ENCODE measurements around the gene GJA4.

The GJA4 gene

GRCh38 chr1:34757386-34757785 lies 35.4 kb upstream of the GJA4 start:
- H3K4me3 ChIP-seq (ENCODE audit: low read depth, low read length) = no peak overlapping the region
- no peak for DNase-seq (ENCODE audit: low read depth)
- TF ChIP-seq MAX (IDR thresholded peaks at IDR 0.05; ENCODE audit: low read depth, low read length) (no peak), POLR2A (IDR thresholded peaks at IDR 0.05; ENCODE audit: extremely low read depth, insufficient read length) (no peak), CTCF (IDR thresholded peaks at IDR 0.05; ENCODE audit: low read depth, low read length) (no peak), MYC (IDR thresholded peaks at IDR 0.05; ENCODE audit: low read depth, low read length) (no peak)

GRCh38 chr1:34758751-34759150 lies 34.0 kb upstream of the GJA4 start:
- TF ChIP-seq MAX (IDR thresholded peaks at IDR 0.05; ENCODE audit: low read depth, low read length) = no peak
- no peak for TF ChIP-seq POLR2A (IDR thresholded peaks at IDR 0.05; ENCODE audit: extremely low read depth, insufficient read length)
- no peak for TF ChIP-seq CTCF (IDR thresholded peaks at IDR 0.05; ENCODE audit: low read depth, low read length)
- TF ChIP-seq MYC (IDR thresholded peaks at IDR 0.05; ENCODE audit: low read depth, low read length) = no peak
- H3K4me3 ChIP-seq (ENCODE audit: low read depth, low read length) = no peak overlapping the region
- no peak for DNase-seq (ENCODE audit: low read depth)

GRCh38 chr1:34759503-34760357 lies 33.1 kb upstream of the GJA4 start, which contains the start of gene GJB4:
Gene GJB4 (plus strand): TSS chr1:34759740. CDS start chr1:34761255, 1,515 bp downstream.
- TF ChIP-seq POLR2A (IDR thresholded peaks at IDR 0.05; ENCODE audit: extremely low read depth, insufficient read length) = no peak
- no peak for DNase-seq (ENCODE audit: low read depth)
- no peak within 1 kb of the TSS for H3K4me3 ChIP-seq (ENCODE audit: low read depth, low read length)

- no peak for DNase-seq (ENCODE audit: low read depth)
- no peak for TF ChIP-seq MYC (IDR thresholded peaks at IDR 0.05; ENCODE audit: low read depth, low read length)
- H3K4me3 ChIP-seq (ENCODE audit: low read depth, low read length) = no peak overlapping the region
Measured at GRCh38 chr1:34761176-34761761, 31.5 kb upstream of the GJA4 start.

- H3K4me3 ChIP-seq (ENCODE audit: low read depth, low read length) = no peak overlapping the region
- TF ChIP-seq MAX (IDR thresholded peaks at IDR 0.05; ENCODE audit: low read depth, low read length) (no peak), CTCF (IDR thresholded peaks at IDR 0.05; ENCODE audit: low read depth, low read length) (no peak), POLR2A (IDR thresholded peaks at IDR 0.05; ENCODE audit: extremely low read depth, insufficient read length) (no peak), MYC (IDR thresholded peaks at IDR 0.05; ENCODE audit: low read depth, low read length) (no peak)
- no peak for DNase-seq (ENCODE audit: low read depth)
Measured at GRCh38 chr1:34761776-34762307, 31.0 kb upstream of the GJA4 start.

GRCh38 chr1:34762474-34763141 lies 30.2 kb upstream of the GJA4 start:
- no peak for DNase-seq (ENCODE audit: low read depth)
- no peak overlapping the region for H3K4me3 ChIP-seq (ENCODE audit: low read depth, low read length)
- TF ChIP-seq MYC (IDR thresholded peaks at IDR 0.05; ENCODE audit: low read depth, low read length) = no peak
- TF ChIP-seq CTCF (IDR thresholded peaks at IDR 0.05; ENCODE audit: low read depth, low read length) = no peak
- no peak for TF ChIP-seq MAX (IDR thresholded peaks at IDR 0.05; ENCODE audit: low read depth, low read length)
- TF ChIP-seq POLR2A (IDR thresholded peaks at IDR 0.05; ENCODE audit: extremely low read depth, insufficient read length) = no peak

All from NB4 (cell line).